HL-60/S4 treated with retinoic acid at 250 ng/mL for 4 days and 3 days (cell line): ENCODE data around the gene SIK2.

Experiments
- in situ Hi-C: fragments of 300-500 bp; cut with MboI; formaldehyde crosslinking; loops from 2 replicates; pipeline ENCODE4 v1.7.0; 2022; ENCODE audit warnings: low sequenced_read_pairs

SIK2 gene

DNA sequence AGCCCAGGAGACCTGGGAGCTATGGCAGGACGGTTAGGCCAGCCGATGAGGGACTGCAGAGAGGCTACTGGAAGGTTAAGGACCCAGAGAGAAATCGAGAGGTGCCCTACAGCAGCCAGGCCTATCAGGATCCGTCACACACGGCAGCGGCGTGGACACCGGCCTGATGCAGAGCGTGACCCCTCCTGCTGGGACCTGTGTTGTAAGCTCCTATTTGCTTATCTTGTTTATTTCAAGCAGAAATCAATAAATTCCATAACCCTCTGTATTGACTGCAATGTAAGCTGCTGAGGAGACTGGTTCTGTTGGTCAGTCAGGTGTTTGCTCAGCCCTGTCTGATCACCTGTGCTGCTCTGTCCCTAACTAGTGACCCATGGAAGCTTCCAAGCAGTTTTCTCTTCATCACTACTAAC lies 124.1 kb downstream of the SIK2 start:
- in situ Hi-C loops: no loop called here

DNA sequence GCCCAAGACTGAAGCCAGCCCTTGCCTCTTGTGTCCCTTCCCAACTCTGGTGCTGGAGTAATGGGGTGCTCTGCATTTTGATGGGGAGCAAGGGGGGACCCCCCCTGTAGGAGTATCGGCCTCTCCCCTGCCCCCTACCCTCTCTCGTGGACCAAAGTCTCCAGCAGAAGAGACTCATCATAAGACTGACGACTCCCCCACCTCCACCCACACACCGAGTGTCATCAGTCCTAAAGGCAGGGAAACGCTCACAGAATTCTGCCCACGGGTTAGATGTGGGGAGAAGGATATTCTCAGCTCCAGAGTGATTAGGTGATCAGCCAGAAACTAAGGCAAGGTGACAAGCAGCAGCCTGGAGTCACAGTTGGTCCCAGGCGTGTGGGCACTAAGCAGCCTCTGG lies 125.2 kb downstream of the SIK2 start:
- in situ Hi-C loops: no loop called here

DNA sequence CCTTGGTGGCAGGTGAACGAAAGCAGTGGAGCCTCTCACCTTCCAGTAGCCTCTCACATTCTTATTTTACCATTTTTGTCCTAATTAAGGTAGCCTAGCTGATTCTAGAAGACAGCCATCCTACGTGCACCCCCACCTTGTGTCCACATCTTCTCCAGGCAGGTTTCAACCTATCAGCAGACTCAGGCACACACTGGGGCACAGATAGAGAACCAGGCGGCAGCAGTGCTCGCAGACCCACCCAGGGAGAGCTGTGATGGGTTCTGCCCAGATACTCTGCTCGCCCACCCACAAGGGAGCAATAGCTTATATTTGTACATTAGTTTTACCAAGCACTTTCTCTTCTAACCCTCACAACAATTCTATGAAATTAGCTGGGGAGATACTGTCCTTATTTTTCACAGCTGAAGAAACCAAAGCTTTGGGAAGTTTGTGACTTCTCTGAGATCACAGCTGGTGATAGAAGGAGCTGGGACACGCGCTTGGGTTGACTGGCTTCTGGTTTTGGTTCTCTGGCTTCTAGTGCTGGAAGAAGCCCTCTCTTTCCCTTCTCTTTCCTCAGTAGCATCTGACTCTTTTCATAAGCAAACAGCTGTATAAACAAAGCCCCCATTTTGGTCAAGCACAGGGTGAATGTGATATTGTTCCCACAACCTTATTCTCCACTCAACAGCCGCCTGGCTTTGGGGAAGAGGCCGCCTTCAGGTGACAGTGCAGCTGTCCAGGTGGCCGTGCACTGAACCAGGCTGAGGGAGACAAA lies 127.0 kb downstream of the SIK2 start:
- in situ Hi-C loops: no loop called here

DNA sequence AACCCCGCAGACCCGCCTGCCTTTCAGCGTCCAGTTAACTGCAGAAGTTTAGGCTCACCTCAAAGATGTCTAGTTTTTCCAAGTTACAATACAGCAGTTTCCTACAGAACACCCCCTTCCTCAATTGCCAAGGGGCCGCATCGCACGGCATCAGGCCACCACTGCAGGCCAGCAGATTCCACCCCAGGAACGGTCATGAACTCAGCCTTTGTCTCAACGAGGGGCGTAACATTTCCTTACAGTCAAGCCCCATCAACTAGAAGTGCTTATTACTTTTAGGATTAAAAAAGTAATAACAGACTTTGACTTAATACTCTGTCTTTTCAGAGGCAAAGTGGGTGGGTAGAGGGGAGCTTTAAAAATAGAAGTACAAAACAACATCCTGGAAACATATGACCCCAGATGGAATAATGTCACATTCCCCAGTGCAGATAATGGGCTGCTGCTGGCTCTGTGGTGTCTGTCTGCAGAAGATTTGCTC lies 127.6 kb downstream of the SIK2 start:
- in situ Hi-C loops: no loop called here

DNA sequence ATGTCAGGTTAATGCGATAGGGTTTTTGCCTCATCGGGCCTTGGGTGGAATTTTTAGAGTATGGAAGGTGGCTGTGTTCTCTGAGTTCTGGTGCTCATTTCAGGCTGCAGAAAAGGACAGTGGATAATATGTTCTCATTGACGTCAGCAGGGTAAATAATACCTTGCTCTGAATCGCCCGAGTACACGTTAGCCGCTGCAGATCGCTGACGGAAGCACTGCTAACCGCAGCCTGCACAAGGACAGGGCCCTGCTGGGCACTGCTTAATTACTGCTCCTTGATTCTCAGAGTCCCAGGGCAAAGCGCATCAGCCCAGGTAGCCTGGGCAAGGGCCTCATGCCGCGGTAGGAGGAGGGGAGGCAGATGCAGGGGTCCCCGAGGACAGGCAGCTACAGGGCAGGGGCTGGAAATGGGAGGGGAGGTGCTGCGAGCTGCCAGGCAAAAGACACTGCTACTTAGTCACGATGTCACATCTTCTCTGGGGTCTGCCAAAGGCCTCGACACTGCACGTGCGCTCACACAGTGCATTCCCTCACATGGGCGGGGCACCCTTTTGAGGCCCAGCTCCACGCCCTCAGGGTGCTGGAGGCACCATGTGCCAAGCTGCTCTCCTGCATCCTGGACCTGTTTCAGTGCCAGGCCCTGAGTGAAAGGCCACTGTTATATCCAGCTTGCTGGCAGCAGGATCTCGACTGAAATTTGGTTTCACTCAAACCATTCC lies 128.8 kb downstream of the SIK2 start:
- in situ Hi-C loops: no loop called here

DNA sequence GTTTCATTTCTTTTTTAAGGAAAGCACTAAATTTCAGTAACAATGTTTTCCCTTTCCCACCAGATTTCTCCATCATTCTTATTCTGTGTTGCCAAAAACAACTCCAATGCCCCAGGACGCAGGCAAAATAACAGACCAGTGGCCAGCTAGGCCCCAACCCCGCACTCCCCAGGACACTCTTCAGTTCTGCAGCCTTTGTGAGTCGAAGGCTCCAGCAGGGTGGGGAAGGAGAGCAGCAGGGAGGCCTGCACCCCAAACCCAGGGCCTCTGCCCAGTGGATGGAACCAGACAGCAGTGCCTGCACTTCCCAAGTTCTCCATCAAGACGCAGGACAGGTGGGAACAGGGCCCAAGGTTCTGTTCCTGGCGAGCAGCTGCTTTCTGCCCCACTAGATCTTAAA lies 129.6 kb downstream of the SIK2 start:
- in situ Hi-C loops: no loop called here

DNA sequence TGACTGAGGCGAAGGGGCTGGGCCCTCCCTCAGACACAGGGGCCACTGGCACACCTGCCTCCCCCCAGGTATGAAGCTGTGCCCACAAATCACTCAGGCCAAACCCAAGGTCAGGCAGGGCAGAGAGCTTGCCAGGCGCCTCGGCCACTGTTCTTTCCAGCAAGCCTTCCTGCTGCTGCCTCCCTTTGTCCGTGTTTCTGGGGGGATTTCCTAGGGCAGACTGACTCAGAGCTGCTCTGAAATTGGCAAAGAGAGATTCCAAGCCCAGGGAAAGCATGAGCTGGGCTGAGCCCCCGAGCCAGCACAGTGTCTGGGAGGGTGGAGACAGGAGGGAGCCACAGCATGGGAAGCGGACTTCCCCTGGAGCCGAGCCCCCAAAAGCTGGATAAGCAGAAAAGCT lies 130.8 kb downstream of the SIK2 start:
- in situ Hi-C loops: no loop called here

DNA sequence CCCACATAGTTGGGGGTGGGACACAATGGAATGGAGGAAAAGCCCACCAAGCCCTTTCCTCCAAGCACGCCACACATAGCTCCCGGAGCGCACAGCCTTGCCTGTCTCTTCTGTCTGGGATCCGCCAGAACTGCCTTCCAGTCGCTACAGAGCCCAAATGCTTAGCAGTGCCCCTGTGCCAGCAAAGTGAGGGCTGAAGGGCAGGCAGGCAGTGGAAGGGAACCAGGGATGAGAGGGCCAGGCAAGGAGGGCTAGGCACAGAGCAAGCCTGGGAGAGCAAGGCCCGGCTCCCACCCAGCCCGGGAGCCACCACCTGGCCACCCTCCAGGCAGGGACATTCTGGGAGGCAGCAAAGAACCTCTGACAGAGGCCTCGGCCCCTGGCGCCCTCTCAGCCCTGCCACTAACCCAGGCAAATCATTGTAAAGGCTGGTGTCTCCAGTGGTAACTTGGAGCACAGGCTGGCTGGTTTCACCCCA lies 131.4 kb downstream of the SIK2 start:
- in situ Hi-C loops: no loop called here

DNA sequence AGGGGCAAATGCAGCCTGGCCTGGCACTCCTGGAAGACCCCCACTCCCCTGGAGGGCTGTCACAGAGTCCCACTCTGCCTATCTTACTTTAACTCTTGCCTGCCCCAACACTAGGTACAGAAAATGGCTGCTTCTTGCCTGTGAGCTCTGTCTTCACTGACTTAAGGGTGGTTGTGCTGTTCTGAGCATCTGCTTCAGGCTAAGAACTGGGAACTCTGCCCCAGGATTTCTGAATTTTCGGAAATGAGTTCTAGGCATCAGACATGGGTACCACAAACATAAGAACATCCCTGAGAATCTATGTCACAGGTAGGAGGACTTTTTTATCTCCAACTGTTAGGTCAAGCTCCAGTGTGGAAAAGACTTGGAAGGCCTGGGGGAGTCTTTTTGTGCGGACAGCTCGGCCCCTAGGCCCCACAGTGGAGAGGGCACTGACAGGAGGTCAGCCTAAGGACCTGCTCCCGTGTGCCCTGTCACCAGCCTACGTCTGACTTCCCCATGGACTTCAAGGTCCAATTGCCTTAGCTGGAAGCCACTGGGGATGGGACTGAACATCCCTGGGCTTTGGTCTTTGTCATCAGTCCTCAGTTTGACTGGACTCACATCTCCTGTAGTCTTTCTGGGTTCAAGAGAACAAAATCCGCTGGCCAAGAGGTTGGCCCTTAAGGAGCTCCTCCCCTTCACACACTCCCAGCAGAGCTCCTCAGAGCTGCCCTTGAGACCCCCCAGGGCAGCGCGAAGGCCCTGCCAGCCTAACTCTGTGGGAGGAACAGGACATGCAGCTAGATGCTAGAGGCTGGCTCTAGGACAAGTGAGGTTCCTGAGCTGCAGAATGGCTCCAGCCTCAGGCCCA lies 132.1 kb downstream of the SIK2 start:
- in situ Hi-C loops: no loop called here

DNA sequence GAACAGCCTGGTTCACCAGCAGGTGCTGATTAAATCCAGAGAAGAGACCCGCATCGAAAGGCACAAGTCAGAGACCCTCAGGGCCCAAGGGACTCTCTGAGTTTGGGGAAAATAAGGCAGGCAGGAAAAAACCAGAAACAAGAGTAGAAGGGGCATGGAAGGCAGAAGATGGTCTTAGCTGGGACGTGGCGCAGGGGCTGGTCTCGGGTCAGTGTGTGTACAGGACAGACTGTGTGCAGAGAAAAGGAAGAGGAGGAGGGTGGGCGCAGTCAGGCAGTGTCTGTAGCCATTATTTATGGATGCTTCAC lies 132.7 kb downstream of the SIK2 start:
- in situ Hi-C loops: no loop called here

DNA sequence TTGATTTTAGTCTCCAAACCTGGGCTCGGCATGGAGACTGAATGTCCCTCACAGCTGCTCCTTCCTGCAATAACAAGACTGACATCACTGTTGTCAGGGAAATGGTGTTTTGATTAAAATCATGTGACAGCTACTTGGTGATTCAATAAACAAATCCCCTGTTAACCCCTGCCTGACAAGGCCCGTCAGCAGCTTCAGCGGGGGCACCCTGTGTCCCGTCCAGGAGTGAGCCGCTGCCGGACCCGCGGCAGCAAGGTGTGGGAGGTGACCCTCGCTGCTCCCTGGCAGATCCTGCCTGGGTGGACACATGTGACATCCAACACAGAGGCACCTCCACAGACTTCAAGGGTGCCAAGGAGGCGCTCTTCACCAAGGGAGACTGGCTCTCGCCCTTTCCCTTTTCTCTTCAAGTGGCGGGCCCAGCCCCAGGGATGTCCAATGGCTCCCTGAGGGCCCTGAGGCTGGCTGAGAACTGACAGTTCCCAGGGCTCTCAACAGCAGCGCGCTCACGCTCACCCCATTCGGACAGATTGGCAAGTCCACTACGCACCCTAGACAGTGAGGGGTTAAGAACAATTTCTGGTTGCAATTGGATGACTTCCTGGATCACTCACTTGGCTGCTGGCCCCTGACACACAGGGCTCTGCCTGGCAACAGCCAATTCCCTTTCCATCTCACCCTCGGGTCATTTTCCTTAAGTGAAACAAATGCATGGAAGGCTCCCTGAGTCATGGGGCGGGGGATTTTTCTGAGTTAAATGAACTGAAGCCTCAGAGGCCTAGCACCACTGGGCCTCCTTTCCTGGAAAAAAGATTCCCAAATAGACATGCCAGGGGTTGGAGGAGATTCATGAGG lies 133.2 kb downstream of the SIK2 start:
- in situ Hi-C loops: no loop called here

DNA sequence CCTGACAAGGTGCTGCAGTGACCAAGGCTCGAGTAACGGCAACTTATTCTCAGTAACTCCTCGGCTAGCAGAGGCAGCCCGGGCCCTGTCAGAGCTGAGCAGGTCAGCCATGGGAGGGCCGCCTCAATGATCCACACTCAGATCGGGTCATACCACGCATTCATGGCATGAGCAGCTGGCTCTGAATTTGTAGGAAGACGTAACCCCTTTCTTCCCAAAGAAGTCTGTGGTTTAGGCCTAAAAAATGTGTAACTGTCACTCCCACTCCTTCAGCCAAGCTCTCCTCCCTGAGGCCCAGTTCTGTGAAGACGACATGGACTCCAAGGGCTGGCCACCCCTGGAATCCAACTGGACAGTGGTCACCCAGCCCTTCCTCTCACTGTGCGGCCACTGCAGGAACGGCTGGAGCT lies 133.9 kb downstream of the SIK2 start:
- in situ Hi-C loops: no loop called here

DNA sequence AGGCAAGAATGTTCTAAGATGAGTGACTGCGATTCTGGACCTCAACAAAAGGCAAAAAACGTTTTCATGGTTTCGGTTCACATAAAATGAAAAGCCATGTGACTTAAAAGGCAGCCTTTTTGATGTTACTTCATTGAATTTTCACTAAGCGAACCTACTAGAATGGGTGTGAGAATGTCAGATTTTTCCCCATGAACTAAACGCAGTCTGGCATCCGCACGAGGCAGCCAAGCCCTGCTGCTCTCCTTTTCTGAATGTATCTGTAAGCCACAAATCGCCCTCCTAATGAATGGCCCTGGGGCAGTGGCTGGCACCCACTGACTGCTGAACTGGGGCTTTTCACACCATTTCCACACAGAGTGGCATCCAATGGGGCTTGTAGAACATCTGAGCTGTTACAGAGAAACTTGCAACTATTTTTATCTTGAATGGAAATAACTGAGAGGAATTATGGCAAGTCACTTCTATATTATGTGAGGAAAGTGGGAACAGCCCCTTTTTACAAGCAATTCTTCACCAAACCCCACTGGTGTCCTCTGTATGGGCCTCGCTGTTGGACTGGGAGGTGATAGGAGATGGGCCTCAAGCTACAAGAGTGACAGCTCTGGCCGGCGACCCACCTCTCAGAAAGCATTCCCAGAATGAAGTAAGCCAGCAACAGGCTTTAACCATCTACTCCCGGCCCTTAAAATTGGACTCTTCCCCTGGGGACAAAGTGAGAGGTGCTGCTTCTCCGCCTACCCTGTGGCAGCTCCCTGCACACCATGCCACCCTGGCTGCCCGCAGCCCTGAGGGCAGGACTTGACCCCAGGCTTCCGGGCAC lies 134.6 kb downstream of the SIK2 start:
- in situ Hi-C loops: no loop called here

DNA sequence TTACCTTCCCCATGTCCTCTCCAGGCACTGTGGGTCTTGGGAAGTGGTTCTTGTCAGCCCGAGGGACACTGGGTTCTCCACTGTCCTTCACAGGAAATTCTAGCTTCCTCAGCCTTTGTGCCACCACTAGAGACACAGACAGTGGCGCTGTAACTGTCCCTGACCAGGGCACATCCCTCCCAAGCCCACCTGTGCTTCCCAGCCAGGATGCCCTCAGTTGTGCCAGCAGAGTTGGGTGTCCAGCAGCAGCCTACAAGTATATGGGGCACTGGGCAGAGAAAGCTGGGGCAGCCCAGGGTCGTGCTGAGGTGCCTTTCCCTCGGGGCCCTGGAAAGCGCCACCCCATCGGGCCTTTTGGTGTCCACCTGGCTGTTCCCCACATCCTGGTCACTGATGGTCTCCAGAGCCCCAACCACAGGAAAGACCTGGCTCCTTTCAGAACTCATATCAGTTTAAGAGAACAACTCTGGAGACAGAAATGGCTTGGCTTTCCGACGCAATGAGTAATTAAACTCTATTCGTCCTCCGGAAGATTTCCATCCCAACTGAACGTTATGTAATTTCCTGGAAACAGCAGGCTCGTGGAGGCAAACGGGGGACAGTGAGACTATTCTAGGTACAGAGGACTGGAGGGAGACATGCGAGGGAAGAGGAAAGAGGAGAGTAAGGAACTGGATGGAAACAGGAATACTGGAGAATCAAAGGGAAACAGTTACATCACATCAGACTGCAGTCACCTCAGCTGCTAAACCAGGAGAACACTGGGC lies 135.4 kb downstream of the SIK2 start:
- in situ Hi-C loops: no loop called here

DNA sequence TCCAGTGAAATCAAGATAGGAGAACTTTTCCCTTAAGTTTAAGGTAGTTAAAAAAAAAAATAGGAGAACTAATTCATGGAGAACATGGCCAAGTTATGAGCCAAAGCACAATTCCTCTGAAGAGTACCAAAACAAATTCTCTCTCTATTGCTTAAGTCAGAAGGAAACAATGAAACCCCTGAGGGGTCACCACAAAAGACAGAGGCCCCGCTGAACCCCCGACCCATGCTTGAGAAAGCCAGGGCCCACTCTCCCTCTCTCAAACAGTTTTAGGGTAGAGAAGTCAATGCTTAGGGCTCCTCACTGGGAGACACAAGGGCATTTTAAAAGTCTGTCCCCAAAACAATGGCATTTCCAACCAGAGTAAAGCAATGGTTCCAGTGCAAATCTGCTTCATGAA lies 137.1 kb downstream of the SIK2 start:
- in situ Hi-C loops: no loop called here

DNA sequence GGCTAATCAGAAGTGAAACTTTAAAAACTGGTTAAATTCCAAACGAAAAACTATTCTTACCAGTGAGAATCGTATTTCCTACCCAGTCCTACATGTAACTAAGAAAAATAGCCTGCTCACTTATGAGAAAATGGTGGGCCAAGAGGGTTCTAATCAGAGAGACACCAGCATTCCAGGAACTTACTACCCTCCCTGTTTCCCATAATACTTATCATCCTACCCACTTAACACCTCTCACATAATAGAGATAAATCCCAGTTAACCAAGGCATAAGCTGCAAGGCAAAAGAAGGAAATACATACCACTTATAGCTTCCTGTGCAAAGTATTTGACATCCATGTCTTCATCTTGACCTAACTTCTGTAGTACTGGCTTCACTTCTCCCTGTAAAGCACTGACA lies 139.5 kb downstream of the SIK2 start:
- in situ Hi-C loops: no loop called here

DNA sequence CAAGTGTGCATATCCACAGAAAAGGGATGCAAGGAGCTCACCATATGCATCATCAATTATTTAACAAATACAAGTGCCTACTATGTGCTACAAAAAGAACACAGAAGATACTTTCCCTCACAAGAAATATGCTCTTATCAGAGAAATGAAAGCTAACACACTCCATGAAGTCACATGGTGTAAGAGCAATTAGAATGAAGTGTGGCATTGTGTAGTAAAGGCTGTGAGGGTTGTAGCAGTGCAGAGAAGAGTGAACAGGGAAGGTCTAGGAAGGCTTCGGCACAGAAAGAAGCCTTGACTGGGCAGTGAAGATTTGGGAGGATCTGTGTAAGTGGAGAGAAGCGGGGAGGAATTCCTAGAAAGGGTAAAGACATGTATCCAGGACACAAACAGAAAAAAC lies 141.5 kb downstream of the SIK2 start:
- in situ Hi-C loops: no loop called here

DNA sequence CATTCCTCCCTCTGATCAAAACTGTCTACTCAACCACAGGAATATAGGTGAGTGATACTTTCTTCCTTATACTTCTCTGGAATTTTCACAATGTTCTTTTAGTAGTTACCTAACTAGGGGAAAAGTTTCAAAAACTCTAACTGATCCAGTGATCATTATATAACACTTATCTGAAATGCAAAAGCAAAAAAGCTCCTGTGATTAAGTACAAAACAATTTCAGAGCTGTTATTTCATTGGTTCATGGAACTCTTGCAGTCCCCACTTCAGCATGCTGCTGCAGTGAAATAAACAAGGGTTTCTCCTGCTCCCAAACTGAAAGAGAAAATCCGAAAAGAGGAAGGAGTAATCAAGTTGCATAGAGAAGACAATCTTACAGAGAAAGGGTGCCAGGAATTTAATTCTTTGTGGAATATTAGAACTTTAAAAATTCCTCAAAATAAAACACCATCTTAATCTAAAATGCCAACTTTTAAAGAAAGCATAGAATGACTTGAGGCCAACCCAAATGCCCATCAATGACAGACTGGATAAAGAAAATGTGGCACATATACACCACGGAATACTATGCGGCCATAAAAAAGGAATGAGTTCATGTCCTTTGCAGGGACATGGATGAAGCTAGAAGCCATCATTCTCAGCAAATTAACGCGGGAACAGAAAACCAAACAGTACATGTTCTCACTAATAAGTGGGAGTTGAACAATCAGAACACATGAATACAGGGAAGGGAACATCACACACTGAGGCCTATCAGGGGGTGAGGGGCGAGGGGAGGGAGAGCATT lies 143.7 kb downstream of the SIK2 start:
- in situ Hi-C loops: no loop called here
